Stimulated activated CD4-positive, alpha-beta T cell treated with anti-CD3 and anti-CD28 coated beads, Interleukin-1b, Interleukin-23, amount 100 ng/mL, for 4 hours (primary cell): ENCODE results near the gene FAM117B.

Experiments used
- DNase-seq, 2 donors: peaks; one replicate each; pipeline ENCODE4 v3.0.0-alpha.2; 2020; ENCODE audit warnings: low read depth in 2 of 2

FAM117B gene

DNA sequence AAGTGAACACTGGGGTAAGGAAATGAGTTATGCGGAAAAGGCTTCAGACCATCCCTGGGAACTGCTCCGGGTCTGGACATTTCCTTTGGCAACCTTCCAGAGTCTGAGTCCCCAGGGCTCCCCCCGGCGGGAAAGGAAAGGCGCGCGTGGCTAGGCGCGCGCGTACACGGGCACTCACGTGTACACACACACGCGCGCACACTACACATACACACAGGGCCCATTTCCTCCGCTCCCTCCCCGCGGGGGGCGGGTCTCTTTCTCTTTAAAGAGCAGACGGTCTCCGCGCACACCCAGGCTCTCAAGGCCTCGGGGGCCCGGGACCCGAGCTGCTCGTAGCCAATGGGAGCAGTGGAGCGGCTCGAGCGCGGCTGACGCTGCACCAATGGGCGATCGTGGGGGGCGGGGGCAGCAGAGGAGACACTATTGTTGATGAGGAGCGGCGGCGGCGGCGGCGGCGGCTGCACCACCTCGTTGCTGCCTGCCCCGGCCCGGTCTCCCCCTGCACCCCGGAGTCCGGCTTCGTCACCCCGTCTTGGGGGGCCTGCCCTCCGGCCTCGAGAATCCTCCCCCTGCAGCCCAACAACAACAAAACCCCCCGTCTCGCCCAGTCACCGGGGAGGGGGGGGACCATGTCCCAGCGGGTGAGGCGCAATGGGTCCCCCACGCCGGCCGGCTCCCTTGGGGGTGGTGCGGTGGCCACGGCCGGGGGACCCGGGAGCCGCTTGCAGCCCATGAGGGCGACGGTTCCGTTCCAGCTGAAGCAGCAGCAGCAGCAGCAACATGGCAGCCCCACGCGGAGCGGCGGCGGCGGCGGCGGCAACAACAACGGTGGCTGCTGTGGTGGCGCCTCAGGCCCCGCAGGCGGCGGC, at the start of gene FAM117B:
FAM117B (plus strand) TSS at position 414 of the 872 bp plus-strand sequence; CDS start at position 633, 219 bp downstream.
- DNase-seq = peak; percentile 97

DNA sequence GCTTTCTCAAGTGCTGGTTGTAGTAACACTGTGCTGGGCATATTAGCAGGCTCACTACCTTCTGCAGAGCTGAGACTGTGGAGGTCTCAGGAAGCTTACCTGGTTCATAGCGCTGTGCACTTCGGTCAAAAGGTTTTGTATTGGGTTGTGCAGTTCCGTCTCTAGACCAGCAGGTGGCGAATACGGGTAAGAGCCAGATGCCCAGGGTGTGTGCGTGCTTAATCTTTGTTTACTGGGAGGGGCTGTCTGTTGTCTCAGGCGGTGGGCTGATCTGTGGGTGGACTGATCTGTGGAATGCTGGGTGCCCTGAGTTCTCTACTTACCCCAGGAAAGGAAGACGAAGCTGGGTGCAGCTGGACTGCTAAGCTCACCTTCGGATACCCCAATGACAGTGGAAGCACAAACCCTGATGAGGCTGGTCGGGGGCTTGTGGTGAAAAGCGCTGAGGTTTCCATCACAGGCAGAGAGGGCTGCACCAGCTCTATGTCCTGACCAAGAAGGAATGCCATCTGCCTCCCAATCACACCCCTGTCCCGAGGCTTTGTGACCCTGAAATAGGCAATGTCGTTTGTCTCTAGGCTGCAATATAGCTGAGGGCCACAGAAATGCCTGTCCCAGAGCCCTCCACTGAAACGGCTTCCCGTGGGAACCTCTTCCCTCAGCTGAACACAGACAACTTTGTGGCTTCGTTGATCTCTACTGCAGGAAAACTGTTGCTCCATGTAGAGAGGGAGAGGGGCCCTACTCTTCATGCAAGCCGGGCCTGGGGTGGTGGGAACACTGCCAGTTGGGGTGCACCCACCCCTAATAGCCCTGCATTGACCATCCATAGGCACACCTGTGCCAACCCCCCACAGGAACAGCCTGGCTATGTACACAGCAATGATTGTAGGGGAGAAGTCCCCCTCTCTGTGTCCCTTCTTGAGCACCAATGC, 45.9 kb upstream of the FAM117B start:
- peak; percentile 37 to 58 for DNase-seq

DNA sequence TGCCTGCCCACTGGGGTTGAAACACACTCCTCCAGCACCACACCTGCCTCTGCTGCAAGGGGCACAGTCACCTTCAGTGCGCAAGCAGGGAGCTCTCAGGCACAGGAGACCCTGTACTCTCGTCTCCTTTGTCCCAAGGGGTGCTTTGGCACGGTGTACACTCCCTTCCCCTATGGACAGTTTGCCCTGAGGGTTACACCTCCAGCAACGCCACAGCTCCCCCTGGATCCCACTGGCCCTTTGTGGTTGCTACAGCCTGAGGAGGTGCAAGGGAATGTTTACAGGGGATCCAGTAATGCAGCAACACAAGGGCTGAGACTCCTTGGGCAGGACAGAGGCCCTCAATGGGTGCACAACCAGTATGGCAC, 45.2 kb upstream of the FAM117B start:
- DNase-seq = no peak

DNA sequence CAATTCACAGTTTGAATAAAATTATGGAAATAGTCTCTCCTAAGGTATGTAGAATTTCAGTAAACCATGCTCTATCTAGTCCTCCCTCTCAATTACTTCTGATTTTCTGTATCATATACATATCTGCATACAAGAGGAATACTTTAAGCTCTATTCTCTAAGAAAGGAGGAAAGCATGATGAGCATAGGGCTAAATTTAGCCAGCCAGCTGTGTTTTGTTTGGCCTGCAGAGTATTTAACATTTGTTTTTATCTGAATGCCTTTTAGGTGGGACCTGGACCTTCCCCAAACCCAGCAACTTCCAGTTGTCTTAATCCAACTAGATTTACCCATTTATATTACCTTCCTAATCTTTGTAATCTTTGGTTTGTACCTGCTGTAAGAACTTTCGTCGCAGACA, 42.2 kb upstream of the FAM117B start:
- no peak for DNase-seq

DNA sequence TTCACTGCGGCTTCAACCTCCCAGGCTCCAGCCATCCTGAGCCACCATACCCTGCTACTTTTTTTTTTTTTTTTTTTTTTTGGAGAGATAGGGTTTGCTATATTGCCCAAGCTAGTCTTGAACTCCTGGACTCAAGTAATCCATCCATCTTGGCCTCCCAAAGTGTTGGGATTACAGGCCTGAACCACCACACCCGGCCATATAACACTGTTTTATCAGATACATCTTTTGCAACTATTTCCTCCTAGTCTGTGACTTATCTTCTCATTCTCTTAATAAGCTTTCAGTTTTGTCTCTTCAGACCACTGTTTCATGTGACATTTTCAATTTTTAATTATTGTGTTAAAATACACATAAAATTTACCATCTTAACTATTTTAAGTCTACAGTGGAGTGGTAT, 35.7 kb upstream of the FAM117B start:
- no peak for DNase-seq

DNA sequence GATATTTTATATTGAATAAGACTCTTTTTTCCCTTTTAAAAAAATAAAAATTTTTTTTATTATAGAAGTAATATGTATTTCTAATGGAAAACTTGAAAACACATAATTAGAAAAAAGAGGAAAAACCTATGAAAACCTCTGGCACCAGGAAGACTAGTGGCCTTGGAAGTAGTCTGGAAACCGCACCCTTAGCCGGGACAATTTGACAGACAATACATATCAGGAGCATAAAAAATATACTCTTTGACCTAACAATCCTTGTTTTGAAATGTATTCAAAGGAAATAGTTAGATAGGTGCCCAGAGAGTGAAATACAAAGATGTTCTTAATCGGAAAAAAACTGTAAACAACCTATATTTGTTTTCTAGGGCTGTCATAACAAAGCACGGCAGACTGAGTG, 34.9 kb upstream of the FAM117B start:
- no peak for DNase-seq

DNA sequence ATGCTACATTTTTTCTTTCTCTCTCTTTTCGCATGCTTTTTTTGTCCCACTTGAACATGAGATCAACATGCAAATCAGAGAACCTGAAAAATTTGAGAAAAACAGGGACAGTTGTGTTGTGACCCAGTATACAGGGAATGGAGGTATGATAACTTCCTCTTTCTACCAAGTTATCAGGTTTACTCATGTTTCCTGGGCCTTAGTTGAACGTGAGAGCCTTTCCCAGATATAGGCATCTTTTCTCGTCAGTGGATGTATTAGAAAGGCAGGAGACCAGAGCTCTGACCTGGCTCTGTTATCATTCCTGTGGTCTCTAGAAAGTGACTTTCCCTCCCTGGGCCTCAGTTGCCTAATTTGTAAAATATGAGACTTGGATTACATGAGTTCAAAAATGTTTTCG, 30.1 kb upstream of the FAM117B start:
- DNase-seq = no peak

DNA sequence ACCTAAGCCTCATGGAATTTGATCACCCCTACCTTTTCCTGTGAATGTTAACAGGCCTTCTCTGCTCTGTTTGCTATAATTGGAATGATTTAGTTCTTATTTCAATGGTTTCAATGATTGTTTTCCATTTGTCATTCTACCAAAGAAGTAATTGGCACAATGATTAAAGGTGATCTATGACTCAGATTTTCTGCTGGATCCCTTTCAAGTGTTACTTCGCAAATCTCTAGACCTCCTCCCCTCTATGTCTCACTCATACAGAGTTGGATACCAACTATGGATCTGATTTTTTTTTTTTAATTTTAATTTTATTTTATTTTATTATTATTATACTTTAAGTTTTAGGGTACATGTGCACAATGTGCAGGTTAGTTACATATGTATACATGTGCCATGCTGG, 29.6 kb upstream of the FAM117B start:
- no peak for DNase-seq

DNA sequence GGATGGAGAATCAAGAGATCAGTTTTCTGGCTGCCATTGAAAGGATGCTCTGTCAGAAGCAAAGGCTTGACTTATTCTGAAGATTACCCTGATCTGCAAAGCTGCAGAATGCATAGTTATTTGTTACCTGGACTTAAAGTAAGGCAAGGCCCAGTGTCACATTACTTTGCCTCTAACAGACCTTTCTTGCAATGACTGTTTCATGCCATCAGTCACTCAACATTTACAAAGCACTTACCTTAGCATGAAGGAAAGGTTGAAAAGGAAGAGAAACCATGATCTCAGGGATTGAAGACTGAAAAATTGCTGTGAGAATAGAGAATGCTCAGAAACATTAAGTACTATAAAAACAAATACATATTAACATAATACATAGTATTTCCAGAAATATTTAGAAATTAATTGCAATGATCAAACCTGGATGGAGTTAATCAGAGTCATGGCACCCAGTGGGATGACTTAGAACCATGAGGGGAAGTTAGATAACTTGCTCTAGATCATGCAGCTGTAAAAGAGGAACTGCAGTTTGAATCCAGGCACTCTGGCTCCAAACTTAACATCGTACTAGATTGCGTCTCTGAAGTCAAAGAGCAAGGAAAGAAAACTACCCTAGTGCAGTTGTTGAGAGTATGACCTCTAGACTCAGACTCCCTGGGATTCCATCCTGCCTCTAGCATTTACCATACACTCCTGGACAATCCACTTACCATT, 26.5 kb upstream of the FAM117B start:
- no peak for DNase-seq

DNA sequence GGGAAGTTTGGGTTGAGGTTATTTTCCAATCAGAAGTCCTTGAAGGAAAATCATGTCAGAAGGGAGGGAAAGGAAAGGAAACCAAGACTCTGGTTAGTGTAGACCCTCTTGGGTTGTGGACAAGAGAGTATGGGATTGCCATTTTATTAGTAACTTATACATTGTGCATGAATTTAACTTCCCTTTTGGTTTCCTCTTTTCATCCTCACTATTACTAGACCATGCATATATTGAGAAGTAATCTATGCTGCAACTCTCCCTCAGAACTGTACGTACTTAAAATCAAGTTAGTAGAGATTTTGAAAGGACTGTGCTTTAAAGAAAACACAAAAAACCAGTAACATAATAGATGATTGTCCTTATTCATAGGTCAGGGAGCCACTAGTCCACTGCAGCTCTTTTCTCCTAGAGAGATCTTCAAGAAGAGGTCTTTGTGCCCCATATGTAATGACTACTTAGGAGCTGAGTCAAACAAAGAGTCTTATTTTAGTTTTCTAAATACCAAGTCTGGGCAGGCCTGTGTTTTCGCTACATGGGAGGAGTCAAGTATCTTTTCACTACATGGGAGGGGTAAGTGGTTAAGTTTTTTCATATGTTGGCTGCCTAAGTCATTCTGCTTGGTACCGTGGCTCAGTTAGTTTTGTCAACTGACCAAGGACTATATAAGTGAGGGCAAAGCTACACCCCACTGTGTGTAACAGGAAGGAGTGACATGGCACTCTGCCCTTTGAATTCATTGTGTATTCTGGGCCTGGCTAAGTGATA, 25.2 kb upstream of the FAM117B start:
- no peak for DNase-seq

DNA sequence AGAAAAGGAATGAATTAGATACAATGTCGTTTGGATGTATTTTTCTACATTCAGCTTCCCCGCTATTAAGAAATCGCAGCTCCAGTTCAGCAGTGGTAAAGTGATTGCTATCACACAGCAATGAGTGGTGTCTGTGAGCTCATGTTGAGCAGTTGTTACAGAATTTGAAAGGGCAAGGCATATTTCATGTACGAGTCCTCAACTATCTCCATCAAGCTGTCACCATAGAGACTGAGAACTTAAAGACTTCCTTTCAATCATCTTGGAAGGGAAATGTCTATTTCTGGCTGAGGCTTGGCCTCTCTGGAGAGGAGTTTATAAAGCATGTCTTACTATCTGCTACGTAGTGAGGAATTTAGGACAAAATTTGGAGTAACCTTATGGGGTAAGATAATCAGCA, 24.4 kb upstream of the FAM117B start:
- DNase-seq = no peak

DNA sequence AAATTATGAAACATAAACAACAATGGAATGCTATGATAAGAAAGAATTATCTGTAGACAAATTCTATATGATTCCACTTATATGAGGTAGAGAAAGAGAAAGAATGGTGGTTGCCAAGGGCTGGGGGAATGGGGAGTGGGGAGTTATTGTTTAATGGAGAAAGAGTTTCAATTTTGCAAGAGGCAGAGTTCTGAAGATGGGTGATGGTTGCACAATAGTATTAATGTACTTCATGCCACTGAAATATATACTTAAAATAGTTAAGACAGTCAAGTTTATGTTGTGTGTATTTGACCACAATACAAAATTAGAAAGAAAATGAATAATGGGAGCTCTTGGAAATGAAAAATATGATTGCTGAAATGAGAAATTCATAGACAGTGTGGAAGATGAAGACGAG, 22.6 kb upstream of the FAM117B start:
- DNase-seq = no peak

DNA sequence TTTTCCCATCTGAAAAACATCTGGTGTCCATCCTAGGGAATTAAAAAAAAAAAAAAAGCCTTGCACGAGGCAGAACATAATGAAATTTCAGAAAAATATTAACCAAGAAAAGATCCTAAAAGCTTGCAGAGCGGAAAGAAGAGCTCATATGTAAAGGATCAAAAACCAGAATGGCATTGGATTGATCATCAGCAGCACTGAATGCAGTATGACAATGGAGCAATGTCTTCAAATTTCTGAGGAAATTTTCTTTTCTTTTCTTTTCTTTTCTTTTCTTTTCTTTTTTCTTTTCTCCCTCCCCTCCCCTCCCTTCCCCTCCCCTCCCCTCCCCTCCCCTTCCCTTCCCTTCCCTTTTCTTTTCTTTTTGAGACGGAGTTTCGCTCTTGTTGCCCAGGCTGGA, 21.3 kb upstream of the FAM117B start:
- DNase-seq = no peak

DNA sequence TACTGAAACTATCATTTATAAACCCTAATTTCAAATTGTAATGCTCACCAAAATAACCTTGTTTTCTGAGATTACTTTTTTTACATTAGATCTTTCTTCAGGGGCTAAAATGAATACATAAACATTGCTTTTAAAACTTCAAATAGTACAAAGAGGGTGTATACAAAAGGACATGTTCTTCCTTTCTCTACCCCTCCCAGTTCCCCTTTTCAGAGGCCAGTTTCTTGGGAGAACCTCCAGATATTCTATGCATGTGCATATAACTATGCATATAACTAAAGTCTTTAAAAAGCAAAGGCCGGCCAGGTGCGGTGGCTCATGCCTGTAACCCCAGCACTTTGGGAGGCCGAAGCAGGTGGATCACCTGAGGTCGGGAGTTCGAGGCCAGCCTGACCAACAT, 10.6 kb upstream of the FAM117B start:
- DNase-seq = no peak

DNA sequence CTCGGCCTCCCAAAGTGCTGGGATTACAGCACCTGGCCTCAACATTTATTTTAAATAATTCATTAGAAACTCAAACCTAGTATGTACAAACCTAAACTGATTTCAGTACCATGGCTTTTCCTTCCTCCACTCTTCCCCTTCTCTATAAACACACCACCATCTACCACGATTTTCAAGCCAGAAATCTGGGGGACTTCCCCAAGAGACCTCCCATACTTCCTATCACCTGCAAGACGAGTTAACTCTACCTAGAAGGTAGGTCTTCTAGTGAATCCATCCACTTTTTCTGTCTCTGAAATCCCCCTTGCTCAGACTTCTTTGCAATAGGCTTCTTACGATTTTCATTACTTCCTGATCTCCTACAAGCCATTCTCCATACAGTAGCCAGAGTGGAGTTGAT, 7.7 kb upstream of the FAM117B start:
- DNase-seq = no peak

DNA sequence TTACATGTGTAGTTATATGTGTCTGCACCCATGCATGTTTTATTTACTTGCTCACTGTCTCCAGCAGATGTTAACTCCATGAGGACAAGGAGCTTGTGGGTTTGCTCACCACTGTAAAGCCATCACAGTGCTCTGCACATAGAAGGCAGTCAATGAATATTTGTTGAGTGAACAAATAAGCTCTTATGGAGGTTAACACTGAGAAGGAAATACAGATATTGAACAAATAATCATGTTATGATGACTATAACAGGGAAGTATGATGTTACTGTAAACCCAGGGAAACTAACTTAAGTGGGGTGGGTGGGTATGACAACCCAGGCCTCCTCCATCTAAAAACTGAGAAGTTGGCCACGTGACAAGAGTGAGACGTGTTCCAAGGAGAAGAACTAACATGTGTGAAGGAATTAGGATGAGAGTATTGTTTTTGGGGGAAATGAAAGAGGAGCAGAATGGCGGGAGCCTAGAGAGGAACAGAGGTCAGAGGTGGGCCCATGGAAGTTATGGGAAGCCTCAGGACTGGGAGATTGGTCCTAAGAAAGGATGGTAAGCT, 6.0 kb upstream of the FAM117B start:
- no peak for DNase-seq

DNA sequence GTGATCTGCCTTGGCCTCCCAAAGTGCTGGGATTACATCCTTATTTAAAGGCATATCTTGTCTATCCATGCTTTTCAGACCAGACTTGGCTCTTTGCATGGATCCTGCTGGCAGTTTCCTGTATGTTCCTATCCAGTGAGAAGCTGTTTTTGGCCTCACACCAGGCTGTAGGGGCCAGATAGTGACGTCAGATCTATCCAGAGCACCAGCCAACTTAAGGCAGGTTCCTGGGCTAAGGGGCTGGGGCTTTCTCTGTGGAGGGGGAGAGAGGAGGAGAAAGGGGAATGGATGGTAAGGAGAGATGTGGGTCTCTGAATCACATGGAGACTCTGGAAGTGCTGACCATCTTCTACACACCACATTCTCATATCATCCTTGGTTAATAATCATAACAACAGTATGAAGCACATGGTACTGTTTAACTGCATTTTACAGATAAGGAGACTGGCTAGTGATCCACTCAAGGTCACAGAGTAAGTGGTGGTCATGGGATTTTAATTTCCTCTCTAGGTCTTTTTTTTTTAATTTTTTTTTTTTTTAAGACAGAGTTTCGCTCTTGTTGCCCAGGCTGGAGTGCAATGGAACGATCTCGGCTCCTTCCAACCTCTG, 2.0 kb upstream of the FAM117B start:
- DNase-seq = no peak

DNA sequence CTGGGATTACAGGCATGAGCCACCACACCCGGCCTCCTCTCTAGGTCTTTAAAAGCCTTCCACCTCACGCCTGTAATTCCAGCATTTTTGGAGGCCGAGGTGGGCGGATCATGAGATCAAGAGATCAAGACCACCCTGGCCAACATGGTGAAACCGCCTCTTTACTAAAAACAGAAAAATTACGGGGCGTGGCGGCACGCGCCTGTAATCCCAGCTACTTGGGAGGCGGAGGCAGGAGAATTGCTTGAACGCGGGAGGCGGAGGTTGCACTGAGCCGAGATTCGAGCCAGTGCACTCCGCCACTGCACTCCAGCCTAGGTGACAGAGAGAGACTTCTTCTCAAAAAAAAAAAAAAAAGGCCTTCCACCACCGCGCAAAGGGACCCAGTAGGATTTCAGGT, 1.3 kb upstream of the FAM117B start:
- DNase-seq = no peak

DNA sequence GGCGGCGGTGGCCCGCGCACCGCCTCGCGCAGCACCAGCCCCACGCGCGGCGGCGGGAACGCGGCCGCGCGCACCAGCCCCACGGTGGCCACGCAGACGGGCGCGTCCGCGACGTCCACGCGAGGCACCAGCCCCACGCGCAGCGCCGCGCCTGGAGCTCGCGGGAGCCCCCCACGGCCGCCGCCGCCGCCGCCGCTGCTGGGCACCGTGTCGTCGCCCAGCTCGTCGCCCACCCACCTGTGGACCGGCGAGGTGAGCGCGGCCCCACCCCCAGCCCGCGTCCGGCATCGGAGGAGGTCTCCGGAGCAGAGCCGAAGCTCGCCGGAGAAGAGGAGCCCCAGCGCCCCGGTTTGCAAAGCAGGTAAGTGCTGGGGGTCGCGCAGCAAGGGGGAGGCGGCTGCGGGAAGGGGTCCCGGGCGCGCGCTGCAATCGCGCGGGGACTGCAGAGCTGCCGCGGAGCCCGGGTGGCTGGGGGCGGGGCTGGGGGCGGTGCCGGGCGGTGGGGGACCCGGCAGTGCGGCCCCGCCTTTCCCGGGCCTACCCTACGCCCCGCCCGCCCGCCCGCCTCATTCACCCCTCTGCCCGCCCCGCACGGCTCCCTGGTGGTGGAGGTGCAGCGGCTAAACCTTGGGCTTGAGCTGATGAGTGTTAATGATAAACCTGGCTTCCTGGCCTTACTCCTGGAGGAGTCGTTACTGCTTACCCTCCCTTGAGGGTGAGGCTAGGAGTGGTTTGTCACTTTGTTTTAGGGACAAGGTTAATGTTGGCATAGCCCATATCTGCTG, 851 bp downstream of the FAM117B start:
- DNase-seq = peak; percentile 79 to 89

DNA sequence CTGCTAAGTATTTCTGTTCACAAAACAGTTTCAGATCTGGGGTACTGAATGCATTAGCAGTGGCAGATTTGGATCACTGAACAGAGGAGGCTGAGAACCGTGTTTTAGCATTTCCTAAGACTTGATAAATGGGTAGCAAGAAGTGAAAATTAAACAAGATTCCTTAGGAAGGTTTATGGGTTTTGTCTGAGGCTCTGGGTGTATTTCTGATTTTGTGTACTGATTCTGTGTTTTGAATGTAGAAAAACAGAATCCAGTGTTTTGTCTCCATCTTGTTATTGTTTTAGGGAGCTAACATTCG, 1.4 kb downstream of the FAM117B start:
- DNase-seq = no peak
